GM12801 (cell line): Measurements from ENCODE around the gene GJD3.

Experiments used
- CTCF ChIP-seq: IDR thresholded peaks from one replicate; pipeline ENCODE4 v1.5.1; 2011; ENCODE audit warnings: control low read depth; ENCODE audit not compliant: insufficient read length; ENCODE audit errors: extremely low read depth

Gene GJD3

DNA sequence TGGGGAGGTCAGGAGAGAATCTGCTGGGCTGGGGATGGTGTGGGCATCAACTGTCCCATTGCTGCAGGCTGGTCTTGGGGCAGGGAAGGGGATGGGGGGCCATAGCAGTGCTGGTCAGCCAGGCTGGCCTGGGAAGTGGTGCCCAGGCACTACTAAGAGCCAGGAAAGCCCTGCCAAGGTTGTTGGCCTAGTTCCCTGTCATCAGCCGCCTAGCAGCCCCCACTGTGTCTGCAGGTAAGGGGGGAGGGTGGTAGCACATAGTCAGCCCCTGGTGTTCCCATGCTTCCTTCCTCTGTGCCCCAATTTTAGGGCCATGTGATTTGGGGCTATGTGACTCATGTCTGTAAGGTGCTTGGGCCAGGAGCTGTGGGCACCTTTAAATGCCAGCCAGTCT lies 17.8 kb downstream of the GJD3 start:
- TF ChIP-seq CTCF = no peak

DNA sequence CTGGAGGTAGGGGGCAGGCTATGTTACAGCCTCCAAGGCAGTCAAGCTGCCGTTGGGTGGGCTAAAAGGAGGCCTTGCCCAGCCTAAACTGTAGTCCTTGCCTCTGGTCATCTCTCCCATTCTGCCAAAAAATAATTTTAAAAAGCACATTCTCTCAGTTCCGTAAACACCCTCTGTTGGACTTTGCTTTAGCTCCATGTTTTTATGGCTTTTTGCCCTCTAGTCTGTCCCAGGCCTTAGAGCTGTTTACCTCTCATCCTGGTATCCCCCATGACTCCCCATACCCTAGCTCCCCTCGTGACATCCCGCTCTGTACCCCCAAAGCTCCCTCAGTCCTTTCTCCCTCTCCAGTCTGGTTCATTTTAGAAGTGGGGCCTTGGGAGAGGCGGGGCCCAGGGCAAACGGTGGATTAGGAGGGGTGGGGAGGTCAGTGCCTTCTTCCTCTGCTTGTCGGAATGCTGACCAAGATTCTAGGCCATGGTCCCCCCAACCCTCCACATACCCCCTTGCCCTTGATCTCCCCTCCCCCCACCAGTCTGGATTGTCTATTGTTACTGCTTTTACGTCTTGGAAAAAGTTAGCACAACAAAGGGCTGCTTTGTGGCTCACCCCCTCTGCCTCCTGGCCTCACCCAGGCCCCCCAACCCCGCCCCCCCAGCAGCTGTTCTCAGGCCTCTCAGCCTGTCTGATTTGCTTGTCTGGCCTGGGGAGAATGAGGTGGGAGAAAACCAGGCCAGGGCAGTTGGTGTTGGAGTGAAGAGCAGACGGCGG lies 18.4 kb downstream of the GJD3 start:
- no peak for TF ChIP-seq CTCF

- no peak for TF ChIP-seq CTCF
Measured at GRCh38 chr17:40345161-40345993, 19.2 kb downstream of the GJD3 start.

DNA sequence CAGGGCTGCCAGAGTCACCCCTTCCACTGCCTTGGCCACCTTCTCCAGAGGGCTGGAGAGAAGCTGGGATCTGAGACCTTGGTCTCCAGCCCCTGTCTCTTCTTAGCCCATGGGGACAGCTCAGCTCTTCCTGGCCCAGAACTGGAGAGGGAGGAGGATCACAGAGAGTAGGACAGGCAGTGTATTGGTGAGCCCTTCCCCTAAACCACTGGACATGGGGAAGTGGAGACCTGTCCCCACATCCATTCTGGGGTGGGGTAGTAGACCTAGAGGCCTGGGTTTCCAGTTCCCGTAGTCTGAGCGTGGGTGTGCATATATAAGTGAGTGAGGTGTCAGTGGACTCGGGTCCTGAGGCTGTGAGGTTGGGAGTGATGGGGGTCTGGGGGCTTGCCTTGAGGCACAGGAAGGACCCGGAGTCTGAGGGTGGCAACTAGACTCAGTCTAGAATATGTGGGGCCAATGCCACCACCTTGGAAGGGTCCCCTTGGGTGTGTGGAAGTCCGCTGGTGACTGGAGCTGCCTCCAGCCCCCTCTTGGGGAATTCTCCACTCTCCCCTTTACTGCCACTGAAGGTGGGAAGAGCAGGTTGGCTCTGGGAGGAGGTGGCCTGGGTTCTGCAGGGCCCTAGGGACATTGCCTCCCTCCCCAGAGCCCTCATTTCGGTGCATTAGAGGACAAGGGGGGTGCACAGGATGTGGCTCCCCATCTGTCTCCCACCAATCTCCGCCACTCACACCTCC lies 19.9 kb downstream of the GJD3 start:
- no peak for TF ChIP-seq CTCF

GRCh38 chr17:40343219-40344119 lies 21.1 kb downstream of the GJD3 start:
- TF ChIP-seq CTCF = no peak

DNA sequence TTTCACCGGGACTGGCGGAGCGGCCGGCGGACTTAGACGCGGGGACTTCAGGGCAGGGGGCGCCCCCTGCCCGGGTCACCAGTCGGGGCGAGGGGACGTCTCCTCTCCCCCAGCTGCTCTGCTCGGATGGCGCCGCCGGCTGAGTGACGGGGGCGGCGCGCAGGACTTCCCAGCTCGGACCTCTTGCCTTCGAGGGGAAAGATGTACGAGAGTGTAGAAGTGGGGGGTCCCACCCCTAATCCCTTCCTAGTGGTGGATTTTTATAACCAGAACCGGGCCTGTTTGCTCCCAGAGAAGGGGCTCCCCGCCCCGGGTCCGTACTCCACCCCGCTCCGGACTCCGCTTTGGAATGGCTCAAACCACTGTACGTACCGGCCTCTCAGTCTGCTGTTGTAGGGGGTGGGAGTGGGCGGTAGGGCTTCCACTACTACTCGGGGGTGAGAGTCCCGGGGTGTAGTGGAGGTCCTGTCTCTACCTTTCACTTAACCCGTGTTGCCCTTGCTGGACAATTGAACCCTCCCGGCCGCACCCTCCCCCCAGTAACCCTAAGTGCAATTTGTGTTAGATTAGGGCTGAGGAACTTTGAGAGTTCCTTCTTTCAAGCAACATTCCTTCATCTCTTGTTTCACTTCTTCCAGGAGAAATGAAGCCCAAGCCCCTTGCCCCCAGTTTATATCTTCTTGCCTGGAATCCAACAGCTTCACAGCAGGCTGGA lies 21.9 kb downstream of the GJD3 start:
- TF ChIP-seq CTCF = no peak
